Activated CD4-positive, alpha-beta T cell treated with anti-CD3 and anti-CD28 coated beads, Interleukin-2, amount 50 U/mL, for 24 hours (primary cell): ENCODE results near the gene TMEM8B.
A peak's percentile ranks its signal among the peaks of the same experiment; 100 is the strongest.
"Not testable (repeated sequence)": the region's sequence is repeated elsewhere in the genome, so short reads cannot be mapped to it uniquely, and the experiment has no call there.

ENCODE experiments used
- DNase-seq, 2 donors: peaks; one replicate each; pipeline ENCODE4 v3.0.0-alpha.2; 2020; ENCODE audit warnings: low read depth in 1 of 2, low spot score in 1 of 2

Gene TMEM8B

GRCh38 chr9:35861161-35861897, 32.3 kb downstream of the TMEM8B start:
- no peak for DNase-seq

- no peak for DNase-seq
Observed at GRCh38 chr9:35862328-35862727, 33.3 kb downstream of the TMEM8B start.

- no peak for DNase-seq
Observed at GRCh38 chr9:35863583-35863982, 34.6 kb downstream of the TMEM8B start.

- no peak for DNase-seq
Observed at GRCh38 chr9:35864695-35865255, 35.7 kb downstream of the TMEM8B start.

GRCh38 chr9:35867538-35867937, 38.5 kb downstream of the TMEM8B start:
- DNase-seq = no peak

- no peak for DNase-seq
Observed at GRCh38 chr9:35868933-35869332, 39.9 kb downstream of the TMEM8B start.

GRCh38 chr9:35869621-35870216, 40.7 kb downstream of the TMEM8B start:
- no peak for DNase-seq

GRCh38 chr9:35870351-35870923, 41.4 kb downstream of the TMEM8B start, which contains the start of gene OR13J1:
Gene OR13J1, minus strand, starts transcription at chr9:35870401. Its CDS starts 0 bp downstream, at chr9:35870401.
- DNase-seq = no peak

GRCh38 chr9:35871545-35871944, 42.5 kb downstream of the TMEM8B start:
- DNase-seq = no peak

GRCh38 chr9:35872505-35872904, 43.5 kb downstream of the TMEM8B start:
- no peak for DNase-seq

- peak; percentile 57 to 72 for DNase-seq
Observed at GRCh38 chr9:35882263-35882848, 53.3 kb downstream of the TMEM8B start.

GRCh38 chr9:35882996-35883395, 54.0 kb downstream of the TMEM8B start:
- DNase-seq = no peak

- not testable (repeated sequence) for DNase-seq
Observed at GRCh38 chr9:35884908-35885307, 55.9 kb downstream of the TMEM8B start.

GRCh38 chr9:35891646-35892045, 62.6 kb downstream of the TMEM8B start:
- DNase-seq = no peak

- no peak for DNase-seq
Observed at GRCh38 chr9:35892051-35892450, 63.0 kb downstream of the TMEM8B start.

GRCh38 chr9:35896570-35896969, 67.5 kb downstream of the TMEM8B start:
- no peak for DNase-seq

- DNase-seq = not testable (repeated sequence)
Observed at GRCh38 chr9:35897376-35898099, 68.5 kb downstream of the TMEM8B start.

- no peak for DNase-seq
Observed at GRCh38 chr9:35898337-35898736, 69.3 kb downstream of the TMEM8B start.

- DNase-seq = no peak
Observed at GRCh38 chr9:35899021-35899420, 70.0 kb downstream of the TMEM8B start.

GRCh38 chr9:35903049-35903448, 74.0 kb downstream of the TMEM8B start:
- peak in 1 of 2 donors; percentile 52 for DNase-seq

- no peak for DNase-seq
Observed at GRCh38 chr9:35904338-35904737, 75.3 kb downstream of the TMEM8B start.
